Measurements from ENCODE around the gene SDC1. TPM values are rescaled to one million over a fixed set of nuclear protein-coding genes. Genes with fewer than 3 reads are reported as not detected.

SDC1 gene
- polyA plus RNA-seq, 3 donors = not detected

- H2AFZ ChIP-seq (ENCODE audit: insufficient read depth, low read depth, low read length, poor library complexity, severe bottlenecking) = no peak overlapping the region
- 49% methylated on average over 3 of the region's 8 CpGs for WGBS (ENCODE audit: insufficient coverage)
- Mint-ChIP-seq H3K9me3 (peaks cover 0 to 2% (median 0%) of the 10 kb centered on the region in 7 donors), H3K36me3 (no peaks in the 10 kb centered on the region), H3K4me1 (no peaks in the 10 kb centered on the region), H3K4me3 (no peak overlapping the region), H3K27me3 (ENCODE audit: low read depth in 3 of 3) (peaks cover 1 to 5% (median 4%) of the 10 kb centered on the region in 3 donors), H3K27ac (no peak overlapping the region)
- H3K4me2 ChIP-seq (replicated peaks; ENCODE audit: extremely low read depth, low read length, poor library complexity, severe bottlenecking) = no peak overlapping the region
- no peaks in the 10 kb centered on the region for H3K79me2 ChIP-seq (ENCODE audit: insufficient read depth, low read length)
- intact Hi-C loops (cut with micrococcal nuclease) = no loop called here
- H3K27me3 ChIP-seq (ENCODE audit: control insufficient read depth in 2 of 2, insufficient read depth in 2 of 2, low read length in 2 of 2) = no peaks in the 10 kb centered on the region
- H3K4me1 ChIP-seq (ENCODE audit: control insufficient read depth in 1 of 2, insufficient read depth in 2 of 2, low read length in 2 of 2) = no peaks in the 10 kb centered on the region
- no peak overlapping the region for H3K4me3 ChIP-seq (replicated peaks in 1 of 3; ENCODE audit: low read depth in 2 of 3, low read length in 3 of 3)
- DNase-seq = no peak
- no peaks in the 10 kb centered on the region for H4K20me1 ChIP-seq (ENCODE audit: insufficient read depth, low read length)
- TF ChIP-seq, protein P1, sequence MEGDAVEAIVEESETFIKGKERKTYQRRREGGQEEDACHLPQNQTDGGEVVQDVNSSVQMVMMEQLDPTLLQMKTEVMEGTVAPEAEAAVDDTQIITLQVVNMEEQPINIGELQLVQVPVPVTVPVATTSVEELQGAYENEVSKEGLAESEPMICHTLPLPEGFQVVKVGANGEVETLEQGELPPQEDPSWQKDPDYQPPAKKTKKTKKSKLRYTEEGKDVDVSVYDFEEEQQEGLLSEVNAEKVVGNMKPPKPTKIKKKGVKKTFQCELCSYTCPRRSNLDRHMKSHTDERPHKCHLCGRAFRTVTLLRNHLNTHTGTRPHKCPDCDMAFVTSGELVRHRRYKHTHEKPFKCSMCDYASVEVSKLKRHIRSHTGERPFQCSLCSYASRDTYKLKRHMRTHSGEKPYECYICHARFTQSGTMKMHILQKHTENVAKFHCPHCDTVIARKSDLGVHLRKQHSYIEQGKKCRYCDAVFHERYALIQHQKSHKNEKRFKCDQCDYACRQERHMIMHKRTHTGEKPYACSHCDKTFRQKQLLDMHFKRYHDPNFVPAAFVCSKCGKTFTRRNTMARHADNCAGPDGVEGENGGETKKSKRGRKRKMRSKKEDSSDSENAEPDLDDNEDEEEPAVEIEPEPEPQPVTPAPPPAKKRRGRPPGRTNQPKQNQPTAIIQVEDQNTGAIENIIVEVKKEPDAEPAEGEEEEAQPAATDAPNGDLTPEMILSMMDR (IDR thresholded peaks at IDR 0.05) = no peak
- H3K36me3 ChIP-seq (replicated peaks in 1 of 2; ENCODE audit: control insufficient read depth in 1 of 2, insufficient read depth in 2 of 2, low read length in 2 of 2) = no peaks in the 10 kb centered on the region
- H3K27ac ChIP-seq (ENCODE audit: low read depth in 1 of 2, low read length in 2 of 2) = no peak overlapping the region
- H3K9me3 ChIP-seq (replicated peaks in 1 of 2; ENCODE audit: control insufficient read depth in 1 of 2, insufficient read depth in 1 of 2, low read length in 2 of 2) = no peaks in the 10 kb centered on the region
- H3K9ac ChIP-seq (ENCODE audit: insufficient read depth, low read length, poor library complexity, severe bottlenecking) = no peak overlapping the region
These were observed 67.6 kb downstream of the SDC1 start for GRCh38 chr2:20157193-20157891.

- WGBS (ENCODE audit: insufficient coverage) = 92% methylated on average over 1 of the region's 3 CpGs
- Mint-ChIP-seq H3K36me3 (no peaks in the 10 kb centered on the region), H3K27me3 (ENCODE audit: low read depth in 3 of 3) (peaks cover 2 to 3% (median 2%) of the 10 kb centered on the region in 3 donors)
These were observed 68.1 kb downstream of the SDC1 start for GRCh38 chr2:20156836-20157192.

More at GRCh38 chr2:20156836-20157192, 68.1 kb downstream of the SDC1 start:
- Mint-ChIP-seq H3K4me1 (no peaks in the 10 kb centered on the region), H3K9me3 (peaks cover 0 to 2% (median 0%) of the 10 kb centered on the region in 7 donors), H3K27ac (no peak overlapping the region), H3K4me3 (no peak overlapping the region)
- Histone ChIP-seq H3K36me3 (replicated peaks in 1 of 2; ENCODE audit: control insufficient read depth in 1 of 2, insufficient read depth in 2 of 2, low read length in 2 of 2) (no peaks in the 10 kb centered on the region), H3K79me2 (ENCODE audit: insufficient read depth, low read length) (no peaks in the 10 kb centered on the region), H3K4me3 (replicated peaks in 1 of 3; ENCODE audit: low read depth in 2 of 3, low read length in 3 of 3) (no peak overlapping the region), H2AFZ (ENCODE audit: insufficient read depth, low read depth, low read length, poor library complexity, severe bottlenecking) (no peak overlapping the region), H3K9ac (ENCODE audit: insufficient read depth, low read length, poor library complexity, severe bottlenecking) (no peak overlapping the region), H4K20me1 (ENCODE audit: insufficient read depth, low read length) (no peaks in the 10 kb centered on the region), H3K4me1 (ENCODE audit: control insufficient read depth in 1 of 2, insufficient read depth in 2 of 2, low read length in 2 of 2) (no peaks in the 10 kb centered on the region), H3K9me3 (replicated peaks in 1 of 2; ENCODE audit: control insufficient read depth in 1 of 2, insufficient read depth in 1 of 2, low read length in 2 of 2) (no peaks in the 10 kb centered on the region), H3K4me2 (replicated peaks; ENCODE audit: extremely low read depth, low read length, poor library complexity, severe bottlenecking) (no peak overlapping the region), H3K27me3 (ENCODE audit: control insufficient read depth in 2 of 2, insufficient read depth in 2 of 2, low read length in 2 of 2) (no peaks in the 10 kb centered on the region), H3K27ac (ENCODE audit: low read depth in 1 of 2, low read length in 2 of 2) (no peak overlapping the region)
- no peak for DNase-seq
- intact Hi-C loops (cut with micrococcal nuclease) = no loop called here
- TF ChIP-seq, protein P1 (IDR thresholded peaks at IDR 0.05) = no peak

All from CD14-positive monocyte (primary cell).